ENCODE results near the gene SYP.
"Not testable (repeated sequence)": the region's sequence is repeated elsewhere in the genome, so short reads cannot be mapped to it uniquely, and the experiment has no call there.

SYP gene

DNA sequence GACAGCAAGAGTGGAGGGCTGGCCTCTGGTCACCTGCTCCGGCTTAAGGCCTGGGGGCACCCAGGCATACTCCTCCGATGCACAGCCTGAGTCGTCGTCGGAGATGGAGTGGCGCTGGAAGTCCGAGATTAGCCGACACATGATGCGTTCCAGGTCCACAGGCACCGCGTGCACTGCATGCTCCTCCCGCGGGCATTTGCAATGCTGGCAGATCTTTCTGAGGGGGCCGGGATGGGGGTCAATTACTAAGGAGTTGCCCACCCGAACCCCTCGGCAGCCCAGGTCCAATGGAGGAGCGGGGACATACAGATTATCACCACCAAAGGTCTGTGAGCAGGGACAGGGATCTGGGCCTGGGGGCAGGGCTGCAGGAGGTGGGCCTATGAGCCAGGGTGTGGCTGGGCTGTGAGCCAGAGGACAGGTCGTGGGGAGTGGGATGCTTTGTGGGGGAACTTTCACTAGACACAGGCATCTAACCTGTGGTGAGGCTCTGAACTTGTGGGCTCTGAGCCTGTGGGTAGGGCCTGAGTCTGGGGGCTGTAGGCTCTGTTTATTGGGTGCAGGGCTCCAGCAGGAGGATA, 16.2 kb downstream of the SYP start:
- Histone ChIP-seq H3K9me3 (ENCODE audit: control insufficient read depth in 2 of 2, low read length in 2 of 2) (no peaks in the 10 kb centered on the region), H3K4me1 (ENCODE audit: control insufficient read depth in 2 of 2, insufficient read depth in 2 of 2, low read length in 2 of 2) (peaks cover 0 to 13% of the 10 kb centered on the region in 2 donors), H3K9ac (ENCODE audit: low read depth in 1 of 2, low read length in 2 of 2) (no peak overlapping the region), H3K27me3 (ENCODE audit: control insufficient read depth in 2 of 2, insufficient read depth in 2 of 2, low read length in 2 of 2) (no peaks in the 10 kb centered on the region), H3K4me3 (ENCODE audit: low read length in 2 of 2) (no peak overlapping the region), H3K27ac (ENCODE audit: low read depth in 2 of 2, low read length in 2 of 2) (no peak overlapping the region), H3K36me3 (ENCODE audit: control insufficient read depth in 2 of 2, insufficient read depth in 2 of 2, low read length in 2 of 2) (peaks cover 10 to 16% of the 10 kb centered on the region in 2 donors)

DNA sequence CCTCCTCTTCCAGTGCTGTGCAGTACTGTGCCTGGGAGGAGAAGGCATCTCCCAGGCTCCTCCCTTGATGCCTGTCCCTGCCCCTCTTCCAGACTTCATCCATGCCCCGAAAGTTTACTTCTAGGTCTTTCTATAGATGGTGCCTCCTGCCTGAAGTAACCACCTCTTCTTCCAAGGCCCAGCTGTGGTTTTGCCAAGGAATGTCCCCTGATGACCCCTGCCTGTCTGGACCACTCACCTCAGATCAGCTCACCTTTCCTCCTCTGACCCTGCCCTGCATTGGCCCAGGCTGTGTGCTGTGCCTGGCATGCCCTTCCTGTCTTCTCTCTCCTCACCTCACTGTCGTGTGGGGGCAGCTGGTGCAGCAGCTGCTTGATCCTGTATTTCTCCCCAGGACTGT, 20.6 kb downstream of the SYP start:
- Histone ChIP-seq H3K27me3 (ENCODE audit: control insufficient read depth in 2 of 2, insufficient read depth in 2 of 2, low read length in 2 of 2) (no peaks in the 10 kb centered on the region), H3K9me3 (ENCODE audit: control insufficient read depth in 2 of 2, low read length in 2 of 2) (no peaks in the 10 kb centered on the region), H3K4me3 (ENCODE audit: low read length in 2 of 2) (no peak overlapping the region), H3K27ac (ENCODE audit: low read depth in 2 of 2, low read length in 2 of 2) (no peak overlapping the region), H3K36me3 (ENCODE audit: control insufficient read depth in 2 of 2, insufficient read depth in 2 of 2, low read length in 2 of 2) (peaks cover 14 to 24% of the 10 kb centered on the region in 2 donors), H3K9ac (ENCODE audit: low read depth in 1 of 2, low read length in 2 of 2) (no peak overlapping the region), H3K4me1 (ENCODE audit: control insufficient read depth in 2 of 2, insufficient read depth in 2 of 2, low read length in 2 of 2) (peaks cover 0 to 18% of the 10 kb centered on the region in 2 donors)

DNA sequence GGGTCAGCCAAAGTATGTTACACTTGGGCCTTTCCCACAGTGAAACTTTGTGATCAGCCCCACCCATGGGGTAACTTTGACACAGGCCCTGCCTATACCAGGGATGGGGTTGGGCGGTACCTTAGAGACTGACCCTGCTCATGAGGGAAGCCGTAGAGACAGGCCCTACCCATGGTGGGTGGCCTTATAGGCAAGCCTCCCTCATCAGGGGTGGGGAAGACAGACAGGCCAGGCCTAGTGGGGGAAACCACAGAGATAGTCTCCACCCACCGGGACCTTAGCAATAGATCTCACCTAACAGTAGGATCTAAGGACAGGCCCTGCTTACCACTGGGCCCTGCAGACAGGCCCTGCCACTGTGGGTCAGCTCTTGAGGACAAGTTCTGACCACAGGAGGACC, 21.5 kb downstream of the SYP start:
- H3K36me3 ChIP-seq (ENCODE audit: control insufficient read depth in 2 of 2, insufficient read depth in 2 of 2, low read length in 2 of 2): peaks cover 14 to 23% of the 10 kb centered on the region in 2 donors
- no peaks in the 10 kb centered on the region for H3K27me3 ChIP-seq (ENCODE audit: control insufficient read depth in 2 of 2, insufficient read depth in 2 of 2, low read length in 2 of 2)
- no peaks in the 10 kb centered on the region for H3K9me3 ChIP-seq (ENCODE audit: control insufficient read depth in 2 of 2, low read length in 2 of 2)

DNA sequence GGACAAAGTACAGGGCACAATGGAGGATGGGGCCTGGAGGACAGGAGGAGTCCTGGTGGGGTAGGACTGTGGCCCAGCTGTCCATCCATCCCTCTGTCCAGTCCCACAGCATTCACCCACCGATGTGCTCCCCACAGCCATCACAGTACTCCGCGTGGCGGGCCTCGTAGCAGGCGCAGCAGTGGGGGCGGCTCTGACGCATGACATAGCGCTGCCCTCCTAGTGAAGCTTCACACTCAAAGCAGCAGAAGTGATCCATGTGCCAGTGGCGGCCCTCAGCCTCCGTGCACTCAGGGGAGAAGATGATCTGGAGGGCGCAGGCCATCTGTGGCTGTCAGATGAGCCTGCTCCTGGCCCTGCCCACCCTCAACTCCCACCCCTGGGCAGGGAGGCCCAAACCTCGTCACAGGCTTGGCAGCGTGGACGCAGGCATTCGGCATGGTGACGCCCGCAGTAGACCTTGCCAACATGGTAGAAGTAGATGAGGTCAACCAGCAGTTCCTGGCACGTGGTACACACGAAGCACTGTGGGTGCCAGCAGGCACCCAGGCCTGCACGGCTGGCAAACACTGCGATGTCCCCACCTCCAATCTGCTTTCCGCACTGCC, 22.0 kb downstream of the SYP start:
- peaks cover 5 to 18% of the 10 kb centered on the region in 2 donors for H3K4me1 ChIP-seq (ENCODE audit: control insufficient read depth in 2 of 2, insufficient read depth in 2 of 2, low read length in 2 of 2)
- no peaks in the 10 kb centered on the region for H3K27me3 ChIP-seq (ENCODE audit: control insufficient read depth in 2 of 2, insufficient read depth in 2 of 2, low read length in 2 of 2)
- H3K36me3 ChIP-seq (ENCODE audit: control insufficient read depth in 2 of 2, insufficient read depth in 2 of 2, low read length in 2 of 2): peaks cover 14 to 24% of the 10 kb centered on the region in 2 donors
- H3K9ac ChIP-seq (ENCODE audit: low read depth in 1 of 2, low read length in 2 of 2): no peak overlapping the region
- H3K27ac ChIP-seq (ENCODE audit: low read depth in 2 of 2, low read length in 2 of 2): peak overlapping the region in 1 of 2 donors; percentile 70
- no peak overlapping the region for H3K4me3 ChIP-seq (ENCODE audit: low read length in 2 of 2)
- no peaks in the 10 kb centered on the region for H3K9me3 ChIP-seq (ENCODE audit: control insufficient read depth in 2 of 2, low read length in 2 of 2)

More for the DNA sequence above, 21.5 kb downstream of the SYP start:
- Histone ChIP-seq H3K9ac (ENCODE audit: low read depth in 1 of 2, low read length in 2 of 2) (no peak overlapping the region), H3K4me3 (ENCODE audit: low read length in 2 of 2) (no peak overlapping the region), H3K4me1 (ENCODE audit: control insufficient read depth in 2 of 2, insufficient read depth in 2 of 2, low read length in 2 of 2) (peaks cover 0 to 14% of the 10 kb centered on the region in 2 donors), H3K27ac (ENCODE audit: low read depth in 2 of 2, low read length in 2 of 2) (no peak overlapping the region)

DNA sequence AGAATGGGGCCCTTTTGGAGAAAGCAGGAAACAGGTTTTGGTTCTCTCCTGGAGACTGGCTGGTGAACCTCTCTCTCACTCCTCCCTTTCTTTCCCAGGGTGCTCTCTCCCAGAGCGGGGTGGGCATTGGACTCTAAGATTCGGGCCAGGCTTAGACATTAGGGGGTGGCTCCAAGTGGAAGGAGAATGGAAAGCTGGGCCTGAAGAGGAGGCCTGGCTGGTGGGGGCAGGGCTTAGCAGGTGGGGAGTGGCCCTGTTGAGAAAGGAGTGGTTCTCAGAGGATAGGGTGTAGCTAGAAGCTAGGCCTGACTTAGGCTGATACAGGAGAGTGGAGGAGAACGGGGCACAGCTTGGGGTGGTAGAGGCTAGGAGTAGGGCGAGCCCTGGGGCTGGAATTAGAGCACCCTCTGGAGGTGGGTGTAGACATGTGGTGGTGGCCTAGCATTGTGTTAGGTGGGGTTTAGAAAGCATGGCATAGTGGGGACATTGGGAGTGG, 22.6 kb downstream of the SYP start:
- Histone ChIP-seq H3K9ac (ENCODE audit: low read depth in 1 of 2, low read length in 2 of 2) (peak overlapping the region in 1 of 2 donors; percentile 31), H3K4me1 (ENCODE audit: control insufficient read depth in 2 of 2, insufficient read depth in 2 of 2, low read length in 2 of 2) (peaks cover 8 to 20% of the 10 kb centered on the region in 2 donors), H3K9me3 (ENCODE audit: control insufficient read depth in 2 of 2, low read length in 2 of 2) (no peaks in the 10 kb centered on the region), H3K27me3 (ENCODE audit: control insufficient read depth in 2 of 2, insufficient read depth in 2 of 2, low read length in 2 of 2) (no peaks in the 10 kb centered on the region), H3K4me3 (ENCODE audit: low read length in 2 of 2) (no peak overlapping the region), H3K36me3 (ENCODE audit: control insufficient read depth in 2 of 2, insufficient read depth in 2 of 2, low read length in 2 of 2) (peaks cover 14 to 24% of the 10 kb centered on the region in 2 donors), H3K27ac (ENCODE audit: low read depth in 2 of 2, low read length in 2 of 2) (peak overlapping the region; percentile 70 to 76)

DNA sequence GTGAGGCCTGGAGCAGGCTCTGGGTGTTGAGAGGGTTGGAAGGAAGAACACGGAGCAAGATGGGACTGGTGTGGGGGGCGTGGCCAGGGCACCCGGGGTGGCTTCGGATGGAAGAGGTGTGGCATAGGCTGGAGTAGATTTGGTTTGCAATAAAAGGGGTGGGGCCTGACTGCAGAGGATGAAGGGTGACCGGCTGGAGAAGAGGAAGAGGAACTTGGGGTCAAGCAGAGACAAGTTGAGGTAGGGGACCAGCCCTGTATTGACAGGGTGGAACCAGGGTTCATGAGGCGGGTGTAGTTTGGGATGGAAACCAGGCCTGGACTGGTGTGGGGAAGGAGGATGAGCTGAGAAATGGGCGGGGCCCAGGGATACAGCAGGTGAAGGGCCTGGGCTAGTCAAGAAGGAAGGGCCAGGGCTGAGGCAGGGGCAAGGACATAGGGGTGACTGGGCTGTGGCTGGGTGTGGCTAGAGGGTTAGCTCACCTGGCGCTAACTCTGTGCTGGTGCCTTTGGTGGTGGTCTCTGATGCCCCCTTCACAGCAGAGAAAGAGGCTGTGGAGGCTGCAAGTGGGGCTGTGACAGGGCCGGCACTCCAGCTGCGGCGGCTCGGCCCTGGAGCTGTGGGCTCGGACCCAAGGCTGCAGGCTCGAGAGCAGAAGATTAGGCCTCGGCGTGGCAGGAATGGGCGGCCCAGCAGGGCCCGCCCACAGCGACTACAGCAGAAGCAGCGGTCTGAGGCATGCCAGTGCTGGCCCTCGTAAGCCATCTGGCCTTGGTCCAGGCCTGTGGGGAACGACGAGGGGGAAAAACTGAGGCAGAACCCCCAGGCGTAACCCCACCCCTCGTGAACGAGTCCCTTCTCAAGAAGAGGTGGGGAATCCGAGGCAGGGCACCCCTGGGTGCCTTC, 23.3 kb downstream of the SYP start:
- Histone ChIP-seq H3K36me3 (ENCODE audit: control insufficient read depth in 2 of 2, insufficient read depth in 2 of 2, low read length in 2 of 2) (peaks cover 12 to 24% of the 10 kb centered on the region in 2 donors), H3K9ac (ENCODE audit: low read depth in 1 of 2, low read length in 2 of 2) (peak overlapping the region in 1 of 2 donors; percentile 38), H3K4me1 (ENCODE audit: control insufficient read depth in 2 of 2, insufficient read depth in 2 of 2, low read length in 2 of 2) (peaks cover 8 to 20% of the 10 kb centered on the region in 2 donors)

DNA sequence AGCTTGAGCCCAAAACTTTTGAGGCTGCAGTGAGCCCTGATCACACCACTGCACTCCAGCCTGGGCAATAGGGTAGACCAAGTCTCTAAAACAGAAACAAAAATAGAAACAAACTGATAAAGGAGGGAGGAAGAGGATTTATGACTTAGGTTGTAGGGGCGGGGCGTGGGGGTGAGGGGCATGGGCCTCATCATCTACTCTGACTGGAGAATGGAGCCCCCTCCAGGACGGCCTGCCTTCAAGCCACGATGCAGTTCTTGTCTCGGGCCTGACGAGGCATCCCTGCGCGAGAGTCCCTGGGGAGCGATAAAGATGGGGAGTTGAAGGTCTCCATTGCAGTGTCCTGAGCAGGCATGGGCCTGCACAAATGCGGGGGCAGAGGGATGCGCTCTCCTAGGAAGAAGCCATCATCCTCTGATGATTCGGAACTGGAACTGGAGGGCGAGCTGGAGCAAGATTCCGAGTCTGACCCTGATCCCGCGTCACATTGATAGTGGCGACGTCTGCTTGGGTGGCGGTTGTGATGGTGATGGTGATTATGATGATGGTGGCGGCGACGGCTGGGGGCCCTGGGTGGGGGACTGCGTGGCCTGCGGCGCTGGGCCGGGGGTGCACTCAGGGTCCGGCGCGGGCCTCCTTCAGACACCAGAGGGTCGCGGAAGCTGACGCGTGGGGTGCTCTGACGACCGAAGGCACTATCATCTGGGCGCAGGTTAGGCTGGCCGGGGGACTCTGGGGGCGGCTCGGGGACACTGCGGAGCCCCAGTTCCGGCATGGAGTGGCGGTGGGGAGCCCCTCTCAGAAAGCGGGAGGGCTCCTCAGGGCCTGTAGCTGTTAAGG, 24.3 kb downstream of the SYP start:
- Histone ChIP-seq H3K4me1 (ENCODE audit: control insufficient read depth in 2 of 2, insufficient read depth in 2 of 2, low read length in 2 of 2) (peaks cover 8 to 20% of the 10 kb centered on the region in 2 donors), H3K9ac (ENCODE audit: low read depth in 1 of 2, low read length in 2 of 2) (no peak overlapping the region), H3K27me3 (ENCODE audit: control insufficient read depth in 2 of 2, insufficient read depth in 2 of 2, low read length in 2 of 2) (no peaks in the 10 kb centered on the region), H3K27ac (ENCODE audit: low read depth in 2 of 2, low read length in 2 of 2) (no peak overlapping the region), H3K4me3 (ENCODE audit: low read length in 2 of 2) (no peak overlapping the region), H3K9me3 (ENCODE audit: control insufficient read depth in 2 of 2, low read length in 2 of 2) (no peaks in the 10 kb centered on the region), H3K36me3 (ENCODE audit: control insufficient read depth in 2 of 2, insufficient read depth in 2 of 2, low read length in 2 of 2) (peaks cover 12 to 21% of the 10 kb centered on the region in 2 donors)

More for the DNA sequence above, 23.3 kb downstream of the SYP start:
- H3K9me3 ChIP-seq (ENCODE audit: control insufficient read depth in 2 of 2, low read length in 2 of 2): no peaks in the 10 kb centered on the region
- no peaks in the 10 kb centered on the region for H3K27me3 ChIP-seq (ENCODE audit: control insufficient read depth in 2 of 2, insufficient read depth in 2 of 2, low read length in 2 of 2)
- no peak overlapping the region for H3K4me3 ChIP-seq (ENCODE audit: low read length in 2 of 2)
- H3K27ac ChIP-seq (ENCODE audit: low read depth in 2 of 2, low read length in 2 of 2): peak overlapping the region; percentile 70 to 76

DNA sequence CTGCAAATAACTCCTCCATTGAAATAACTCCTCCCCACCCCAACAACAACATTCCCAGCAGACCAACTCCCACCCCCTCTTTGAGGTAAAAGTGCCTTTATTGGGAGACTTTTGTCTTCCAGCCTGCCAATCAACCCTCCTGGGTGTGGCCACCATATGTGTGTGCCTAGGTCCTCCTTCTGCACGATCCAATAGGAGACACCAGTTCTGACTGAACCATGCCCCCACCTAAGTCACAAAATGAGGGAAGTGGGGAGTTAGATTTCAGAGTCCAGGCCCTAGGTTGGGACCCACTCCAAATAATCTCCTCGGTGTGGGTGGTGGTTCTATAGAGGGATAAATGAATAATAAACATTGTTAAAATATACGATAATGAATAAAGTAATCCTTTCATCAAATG, 25.3 kb downstream of the SYP start:
- Histone ChIP-seq H3K4me3 (ENCODE audit: low read length in 2 of 2) (no peak overlapping the region), H3K27me3 (ENCODE audit: control insufficient read depth in 2 of 2, insufficient read depth in 2 of 2, low read length in 2 of 2) (no peaks in the 10 kb centered on the region), H3K27ac (ENCODE audit: low read depth in 2 of 2, low read length in 2 of 2) (no peak overlapping the region), H3K36me3 (ENCODE audit: control insufficient read depth in 2 of 2, insufficient read depth in 2 of 2, low read length in 2 of 2) (peaks cover 12 to 19% of the 10 kb centered on the region in 2 donors), H3K9ac (ENCODE audit: low read depth in 1 of 2, low read length in 2 of 2) (no peak overlapping the region), H3K9me3 (ENCODE audit: control insufficient read depth in 2 of 2, low read length in 2 of 2) (no peaks in the 10 kb centered on the region), H3K4me1 (ENCODE audit: control insufficient read depth in 2 of 2, insufficient read depth in 2 of 2, low read length in 2 of 2) (peaks cover 8 to 20% of the 10 kb centered on the region in 2 donors)

DNA sequence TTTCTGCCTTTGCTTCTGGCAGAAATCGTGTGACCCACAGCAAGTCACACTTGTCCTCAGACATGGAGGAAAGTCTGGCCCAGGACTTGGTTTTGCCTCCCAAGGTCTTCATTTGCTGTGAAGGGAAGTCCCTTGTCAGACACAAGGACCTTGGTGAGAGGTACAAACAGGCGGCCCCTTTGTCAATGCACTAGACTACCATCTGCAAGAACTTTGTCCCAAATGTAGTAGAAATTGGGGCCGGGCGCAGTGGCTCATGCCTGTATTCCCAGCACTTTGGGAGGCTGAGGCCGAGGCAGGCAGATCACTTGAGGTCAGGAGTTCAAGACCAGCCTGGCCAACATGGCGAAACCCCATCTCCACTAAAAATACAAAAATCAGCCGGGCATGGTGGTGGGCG, 26.4 kb downstream of the SYP start:
- H3K27me3 ChIP-seq (ENCODE audit: control insufficient read depth in 2 of 2, insufficient read depth in 2 of 2, low read length in 2 of 2); H3K9me3 ChIP-seq (ENCODE audit: control insufficient read depth in 2 of 2, low read length in 2 of 2); H3K36me3 ChIP-seq (ENCODE audit: control insufficient read depth in 2 of 2, insufficient read depth in 2 of 2, low read length in 2 of 2); H3K9ac ChIP-seq (ENCODE audit: low read depth in 1 of 2, low read length in 2 of 2): not testable (repeated sequence)
- Histone ChIP-seq H3K4me3 (ENCODE audit: low read length in 2 of 2) (peak overlapping the region in 1 of 2 donors; percentile 75), H3K27ac (ENCODE audit: low read depth in 2 of 2, low read length in 2 of 2) (peak overlapping the region; percentile 92 to 95), H3K4me1 (ENCODE audit: control insufficient read depth in 2 of 2, insufficient read depth in 2 of 2, low read length in 2 of 2) (peaks cover 8 to 20% of the 10 kb centered on the region in 2 donors)

Measured in mucosa of rectum (tissue), 2 donors.